ENCODE data around the gene ANKRD11. TPM values are rescaled to one million over a fixed set of nuclear protein-coding genes. Genes with fewer than 3 reads are reported as not detected.

The ANKRD11 gene
- total RNA-seq, 1 donor from 2014 or later, result 133 TPM

- TF ChIP-seq CTCF (IDR thresholded peaks at IDR 0.05; ENCODE audit: insufficient read depth, low read length, poor library complexity, severe bottlenecking), result no peak
- Histone ChIP-seq H3K36me3 (ENCODE audit: control insufficient read depth, insufficient read depth, low read length) (no peaks in the 10 kb centered on the region), H3K4me3 (ENCODE audit: low read depth, low read length) (no peak overlapping the region), H3K27me3 (ENCODE audit: control insufficient read depth, insufficient read depth, low read length) (no peaks in the 10 kb centered on the region)
- no peak for DNase-seq (ENCODE audit: low read depth)
Measured at GRCh38 chr16:89482150-89482816, 8.1 kb downstream of the ANKRD11 start.

- no peak overlapping the region for H3K4me3 ChIP-seq (ENCODE audit: low read depth, low read length)
- no peak for TF ChIP-seq CTCF (IDR thresholded peaks at IDR 0.05; ENCODE audit: insufficient read depth, low read length, poor library complexity, severe bottlenecking)
- no peak for DNase-seq (ENCODE audit: low read depth)
- H3K27me3 ChIP-seq (ENCODE audit: control insufficient read depth, insufficient read depth, low read length), result no peaks in the 10 kb centered on the region
- no peaks in the 10 kb centered on the region for H3K36me3 ChIP-seq (ENCODE audit: control insufficient read depth, insufficient read depth, low read length)
Measured at GRCh38 chr16:89481356-89481955, 8.9 kb downstream of the ANKRD11 start.

- Histone ChIP-seq H3K4me3 (ENCODE audit: low read depth, low read length) (no peak overlapping the region), H3K36me3 (ENCODE audit: control insufficient read depth, insufficient read depth, low read length) (no peaks in the 10 kb centered on the region), H3K27me3 (ENCODE audit: control insufficient read depth, insufficient read depth, low read length) (no peaks in the 10 kb centered on the region)
- peak; percentile 61 for DNase-seq (ENCODE audit: low read depth)
- TF ChIP-seq CTCF (IDR thresholded peaks at IDR 0.05; ENCODE audit: insufficient read depth, low read length, poor library complexity, severe bottlenecking), result no peak
Measured at GRCh38 chr16:89478576-89479221, 11.7 kb downstream of the ANKRD11 start.

- H3K4me3 ChIP-seq (ENCODE audit: low read depth, low read length), result no peak overlapping the region
- no peak for TF ChIP-seq CTCF (IDR thresholded peaks at IDR 0.05; ENCODE audit: insufficient read depth, low read length, poor library complexity, severe bottlenecking)
- H3K27me3 ChIP-seq (ENCODE audit: control insufficient read depth, insufficient read depth, low read length), result no peaks in the 10 kb centered on the region
- no peaks in the 10 kb centered on the region for H3K36me3 ChIP-seq (ENCODE audit: control insufficient read depth, insufficient read depth, low read length)
- no peak for DNase-seq (ENCODE audit: low read depth)
Measured at GRCh38 chr16:89476811-89477261, 13.5 kb downstream of the ANKRD11 start.

GRCh38 chr16:89476379-89476778 lies 14.0 kb downstream of the ANKRD11 start:
- Histone ChIP-seq H3K36me3 (ENCODE audit: control insufficient read depth, insufficient read depth, low read length) (no peaks in the 10 kb centered on the region), H3K4me3 (ENCODE audit: low read depth, low read length) (no peak overlapping the region), H3K27me3 (ENCODE audit: control insufficient read depth, insufficient read depth, low read length) (no peaks in the 10 kb centered on the region)
- no peak for TF ChIP-seq CTCF (IDR thresholded peaks at IDR 0.05; ENCODE audit: insufficient read depth, low read length, poor library complexity, severe bottlenecking)
- no peak for DNase-seq (ENCODE audit: low read depth)

All from kidney epithelial cell (primary cell).